NCI-H2107 treated with DMSO at 0.1 percent for 48 hours (cell line): ENCODE measurements around the gene PTPN11.
"Not testable (repeated sequence)": the region's sequence is repeated elsewhere in the genome, so short reads cannot be mapped to it uniquely, and the experiment has no call there.

ENCODE experiments used
- DNase-seq: peaks from one replicate; lab custom pipeline; 2025; ENCODE audit not compliant: unreplicated experiment; lab: John Stamatoyannopoulos, UW

Gene PTPN11

GRCh38 chr12:112447106-112447505 is 28.4 kb downstream of the PTPN11 start:
- DNase-seq = no peak

GRCh38 chr12:112448165-112448564 is 29.4 kb downstream of the PTPN11 start:
- DNase-seq = not testable (repeated sequence)

- DNase-seq = no peak
Observed at GRCh38 chr12:112450725-112451124, 32.0 kb downstream of the PTPN11 start.

GRCh38 chr12:112456029-112456428 is 37.3 kb downstream of the PTPN11 start:
- no peak for DNase-seq

- not testable (repeated sequence) for DNase-seq
Observed at GRCh38 chr12:112457142-112457541, 38.4 kb downstream of the PTPN11 start.

- no peak for DNase-seq
Observed at GRCh38 chr12:112458330-112458729, 39.6 kb downstream of the PTPN11 start.

- no peak for DNase-seq
Observed at GRCh38 chr12:112458751-112459150, 40.0 kb downstream of the PTPN11 start.

GRCh38 chr12:112463478-112463877 is 44.7 kb downstream of the PTPN11 start:
- DNase-seq = no peak

GRCh38 chr12:112464605-112465004 is 45.9 kb downstream of the PTPN11 start:
- no peak for DNase-seq

- DNase-seq = peak; percentile 98
Observed at GRCh38 chr12:112466011-112466422, 47.3 kb downstream of the PTPN11 start.

- DNase-seq = no peak
Observed at GRCh38 chr12:112466835-112467234, 48.1 kb downstream of the PTPN11 start.

GRCh38 chr12:112468046-112468445 is 49.3 kb downstream of the PTPN11 start:
- no peak for DNase-seq

GRCh38 chr12:112473056-112473455 is 54.3 kb downstream of the PTPN11 start:
- no peak for DNase-seq

GRCh38 chr12:112479413-112479812 is 60.7 kb downstream of the PTPN11 start:
- no peak for DNase-seq

- no peak for DNase-seq
Observed at GRCh38 chr12:112480931-112481330, 62.2 kb downstream of the PTPN11 start.

GRCh38 chr12:112482733-112483132 is 64.0 kb downstream of the PTPN11 start:
- DNase-seq = no peak

- no peak for DNase-seq
Observed at GRCh38 chr12:112486361-112486760, 67.6 kb downstream of the PTPN11 start.

- no peak for DNase-seq
Observed at GRCh38 chr12:112488257-112488876, 69.6 kb downstream of the PTPN11 start.

- DNase-seq = no peak
Observed at GRCh38 chr12:112489456-112489855, 70.7 kb downstream of the PTPN11 start.

GRCh38 chr12:112496496-112496895 is 77.7 kb downstream of the PTPN11 start:
- DNase-seq = no peak

GRCh38 chr12:112498580-112498979 is 79.8 kb downstream of the PTPN11 start:
- DNase-seq = no peak

GRCh38 chr12:112503512-112503911 is 84.8 kb downstream of the PTPN11 start:
- DNase-seq = no peak

- DNase-seq = no peak
Observed at GRCh38 chr12:112506513-112507166, 87.9 kb downstream of the PTPN11 start.
